GM19025 (cell line): ENCODE measurements around the gene KCTD17.

Experiments used
- ATAC-seq: cut with Tn5 transposase; IDR thresholded peaks from one replicate; pipeline ENCODE4 v1.9.1; 2021; ENCODE audit warnings: mild to moderate bottlenecking, low read depth, moderate library complexity; ENCODE audit not compliant: unreplicated experiment

The KCTD17 gene

DNA sequence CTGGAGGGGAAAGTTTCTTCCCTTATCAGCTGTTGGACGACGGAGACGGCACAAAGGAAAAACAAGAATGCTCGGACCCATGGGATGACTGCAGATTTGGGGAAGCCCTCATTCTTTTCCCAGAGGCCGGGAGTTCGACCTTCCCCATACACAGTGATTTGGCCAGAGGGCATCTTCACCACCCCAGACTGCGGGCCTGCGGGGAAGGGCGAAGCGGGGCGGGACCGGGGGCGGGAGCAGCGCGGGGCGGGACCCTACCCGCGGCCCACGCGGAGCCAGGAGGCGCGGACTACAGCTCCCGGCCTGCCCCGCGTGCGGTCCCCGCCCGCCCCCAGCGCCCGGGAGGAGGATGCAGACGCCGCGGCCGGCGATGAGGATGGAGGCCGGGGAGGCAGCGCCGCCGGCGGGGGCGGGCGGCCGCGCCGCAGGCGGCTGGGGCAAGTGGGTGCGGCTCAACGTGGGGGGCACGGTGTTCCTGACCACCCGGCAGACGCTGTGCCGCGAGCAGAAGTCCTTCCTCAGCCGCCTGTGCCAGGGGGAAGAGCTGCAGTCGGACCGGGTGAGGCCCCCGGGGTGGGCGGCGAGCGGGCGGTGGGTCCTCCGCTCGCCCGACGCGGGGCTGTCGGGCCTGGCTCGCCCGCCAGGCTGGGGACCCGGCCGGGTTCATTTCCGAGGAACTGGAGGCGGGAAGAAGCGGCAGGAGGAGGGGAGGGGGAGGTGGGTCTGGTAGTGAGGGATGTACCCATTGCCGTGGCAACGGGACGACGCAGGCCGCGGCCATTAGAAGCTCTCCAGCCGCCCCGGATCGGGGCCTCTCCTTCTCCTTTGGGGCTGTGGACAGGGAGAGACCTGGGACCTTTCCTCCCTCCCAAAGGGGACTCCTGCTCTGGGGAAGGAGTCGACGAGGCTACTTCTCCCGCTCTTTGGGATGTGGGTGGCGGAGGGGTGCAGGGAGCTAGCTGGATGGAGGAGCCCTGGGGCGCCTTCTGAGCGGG is at the start of gene KCTD17:
Gene KCTD17, plus strand, starts transcription at position 352 of the 995 bp plus-strand sequence. Its CDS starts 19 bp downstream, at position 371.
- ATAC-seq: peak; percentile 80

- ATAC-seq: no peak
Observed at GRCh38 chr22:37001826-37002225, 49.7 kb upstream of the KCTD17 start.

- ATAC-seq: no peak
Observed at GRCh38 chr22:37002633-37003032, 48.9 kb upstream of the KCTD17 start.

DNA sequence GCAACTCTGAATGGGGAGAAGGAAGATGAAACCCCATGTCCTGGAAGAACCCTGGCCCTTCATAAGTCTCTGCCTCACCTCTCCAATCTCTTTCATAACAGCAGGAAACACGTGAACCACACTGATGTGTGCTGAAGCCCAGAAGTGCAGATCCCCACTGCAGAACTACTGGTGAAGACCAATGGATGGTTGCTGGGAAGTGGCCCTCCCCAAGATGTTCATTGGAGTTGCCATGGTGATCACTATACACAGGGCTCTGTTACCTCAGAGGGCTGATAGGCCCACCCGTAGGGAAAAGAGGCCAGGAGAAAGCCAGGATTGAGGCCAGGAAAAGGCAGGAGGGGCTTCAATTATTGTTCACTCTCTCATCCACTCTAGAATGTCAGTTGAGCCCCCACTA is 43.9 kb upstream of the KCTD17 start:
- ATAC-seq: no peak

- no peak for ATAC-seq
Observed at GRCh38 chr22:37008365-37008764, 43.2 kb upstream of the KCTD17 start.

- no peak for ATAC-seq
Observed at GRCh38 chr22:37009490-37009889, 42.1 kb upstream of the KCTD17 start.

GRCh38 chr22:37010174-37010573 is 41.4 kb upstream of the KCTD17 start:
- ATAC-seq: no peak

DNA sequence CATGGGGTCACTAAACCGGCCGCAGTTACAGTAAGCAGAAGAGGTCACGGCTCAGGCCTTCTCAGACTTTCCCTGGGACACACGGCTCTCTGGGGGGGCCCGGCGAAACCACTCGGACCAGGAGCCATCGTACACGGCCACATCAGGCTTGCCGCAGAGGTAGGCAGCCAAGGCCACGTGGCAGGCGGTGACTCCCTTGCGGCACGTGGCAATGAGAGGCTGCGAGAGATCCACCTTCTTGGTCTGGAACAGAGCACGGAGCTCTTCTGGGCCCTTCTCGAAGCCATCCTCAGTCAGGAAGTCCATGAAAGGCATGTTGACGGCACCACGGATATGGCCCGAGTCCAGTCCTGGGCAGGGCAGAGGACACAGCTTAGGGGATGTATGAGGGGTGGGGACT is 40.6 kb upstream of the KCTD17 start:
- ATAC-seq: no peak

GRCh38 chr22:37011472-37011871 is 40.1 kb upstream of the KCTD17 start:
- ATAC-seq: no peak

DNA sequence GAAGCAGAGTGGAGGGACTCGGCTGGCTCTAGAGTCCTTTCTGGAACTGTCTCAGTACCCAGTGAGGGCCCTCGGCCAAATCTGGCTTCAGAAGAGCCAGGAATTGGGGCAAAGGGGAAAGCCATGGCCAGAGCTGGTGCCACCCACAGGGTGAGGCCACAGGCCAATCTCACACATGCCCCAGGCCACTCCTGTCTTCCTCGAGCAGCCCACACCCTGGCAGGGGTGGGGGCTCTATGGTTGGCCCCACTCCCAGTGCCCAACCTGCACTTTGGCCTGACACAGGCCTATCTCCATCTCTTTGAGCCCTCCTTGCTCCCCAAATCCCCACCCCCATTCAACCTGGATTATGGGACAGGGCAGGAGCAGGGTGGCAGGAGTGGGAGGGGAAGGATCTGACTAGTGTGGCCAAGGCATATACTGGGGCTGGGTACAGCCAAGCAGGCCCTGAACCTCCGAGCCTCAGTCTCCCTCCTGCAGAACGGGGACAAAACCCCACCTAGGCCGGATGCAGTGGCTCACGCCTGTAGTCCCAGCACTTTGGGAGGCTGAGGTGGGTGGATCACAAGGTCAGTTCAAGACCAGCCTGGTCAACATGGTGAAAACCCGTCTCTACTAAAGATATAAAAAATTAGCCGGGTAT is 39.2 kb upstream of the KCTD17 start:
- no peak for ATAC-seq

- ATAC-seq: no peak
Observed at GRCh38 chr22:37012956-37013355, 38.6 kb upstream of the KCTD17 start.

DNA sequence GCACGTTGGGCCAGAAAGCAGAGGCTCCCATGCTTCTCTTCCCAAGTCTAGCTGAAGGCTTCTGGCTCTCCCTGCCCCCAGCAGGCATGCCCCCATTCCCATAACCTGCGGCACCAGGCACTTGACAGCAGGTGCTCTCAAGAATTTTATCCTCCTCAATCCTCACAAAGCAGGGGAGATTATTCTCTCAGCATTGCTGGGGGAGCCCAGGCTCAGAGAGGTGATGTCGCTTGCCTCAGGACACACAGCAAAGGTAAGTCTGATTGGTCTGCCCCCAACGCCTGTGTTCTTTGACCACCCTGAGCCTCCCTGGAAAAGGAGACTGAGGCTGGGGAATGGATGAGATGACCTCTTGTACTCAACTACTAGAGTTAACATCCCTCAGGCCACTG is 37.1 kb upstream of the KCTD17 start:
- ATAC-seq: no peak

DNA sequence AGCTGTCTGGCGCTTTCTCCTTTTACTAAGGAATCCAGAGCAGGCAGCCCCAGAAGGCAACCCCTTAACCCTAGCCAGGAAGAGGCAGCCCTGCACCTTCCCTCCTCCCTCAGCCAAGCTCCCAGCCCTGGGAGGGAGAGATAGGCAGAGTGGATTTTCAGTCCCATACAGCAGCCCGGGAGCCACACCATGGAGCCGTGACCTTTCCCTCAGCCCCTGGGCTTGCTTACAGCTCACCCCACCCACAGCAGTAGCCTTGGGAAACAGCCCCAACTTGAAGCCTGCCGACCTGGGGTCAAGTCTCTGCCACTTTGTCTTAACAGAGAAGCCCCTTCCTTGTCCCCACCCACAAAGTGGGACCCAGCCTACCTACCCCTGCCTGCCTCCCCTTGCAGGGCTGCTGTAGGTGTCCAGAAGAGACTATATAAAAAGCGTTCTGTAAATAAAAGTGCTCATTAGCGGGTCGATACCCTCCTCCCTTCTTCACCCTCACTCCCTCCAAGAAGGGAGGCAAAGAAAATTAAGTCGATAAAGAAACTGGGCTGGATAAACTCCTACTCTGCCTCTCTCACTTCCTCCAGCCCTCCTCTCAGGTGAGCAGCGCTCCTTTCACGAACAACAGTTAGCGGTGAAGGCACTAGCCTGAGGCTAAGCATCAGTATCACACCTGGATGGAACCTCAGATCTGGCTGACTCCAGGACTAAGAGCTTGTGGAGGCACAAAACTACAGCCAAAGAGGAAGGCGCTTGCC is 36.5 kb upstream of the KCTD17 start:
- ATAC-seq: no peak

- no peak for ATAC-seq
Observed at GRCh38 chr22:37015587-37015878, 36.0 kb upstream of the KCTD17 start.

GRCh38 chr22:37016134-37016910 is 35.2 kb upstream of the KCTD17 start:
- ATAC-seq: no peak

DNA sequence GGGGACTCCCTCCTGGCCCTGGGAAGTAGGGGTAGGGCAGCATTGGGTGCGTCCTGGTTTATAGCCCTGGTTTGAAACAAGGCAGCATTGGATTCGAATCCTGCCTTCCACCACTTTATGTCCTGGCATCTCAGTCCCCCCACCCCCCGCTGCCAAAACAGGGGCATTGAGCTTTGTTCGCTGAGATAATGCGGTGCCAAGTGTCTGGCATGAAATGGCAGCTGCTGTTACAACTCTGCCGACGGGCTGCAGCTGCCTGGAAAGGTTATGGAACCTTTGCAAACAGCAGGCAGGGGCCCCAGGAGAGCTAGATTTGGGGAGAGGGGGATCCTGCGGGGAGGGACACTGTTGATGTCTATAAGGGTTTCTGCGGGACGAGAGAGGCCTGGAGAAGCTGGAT is 34.2 kb upstream of the KCTD17 start:
- ATAC-seq: no peak

DNA sequence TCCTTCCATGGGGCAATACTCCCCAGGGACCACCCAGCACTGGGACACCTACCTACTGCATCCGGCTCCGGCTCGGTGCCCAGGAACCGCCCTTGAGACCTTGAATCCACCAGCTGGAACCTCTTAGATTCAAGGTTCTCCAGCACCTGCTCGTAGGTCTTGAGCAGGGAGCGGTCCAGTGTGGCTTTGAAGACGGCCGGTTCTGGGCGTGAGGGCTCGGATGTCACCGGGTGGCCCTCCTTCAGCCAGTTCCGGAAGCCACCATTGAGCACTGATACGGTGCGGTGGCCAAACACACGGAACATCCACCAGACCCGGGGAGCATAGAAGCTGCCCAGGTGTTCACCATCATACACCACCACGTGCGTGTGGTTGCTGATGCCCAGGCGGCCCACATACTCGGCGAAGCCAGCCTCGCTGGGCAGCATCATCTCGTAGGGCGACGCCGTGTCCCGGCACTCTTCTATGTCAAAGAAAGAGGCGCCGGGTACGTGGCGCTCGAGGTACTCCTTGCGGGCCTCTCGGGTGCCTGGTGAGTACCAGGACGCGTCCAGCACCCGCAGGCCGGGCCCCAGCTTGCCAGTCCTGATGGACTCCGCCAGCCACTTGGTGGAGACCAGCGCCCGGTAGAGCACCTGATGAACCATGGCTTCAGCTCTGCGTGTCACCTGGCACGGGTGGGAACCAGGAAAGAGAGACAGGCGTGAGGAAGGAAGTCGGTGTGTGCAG is 33.3 kb upstream of the KCTD17 start:
- no peak for ATAC-seq

DNA sequence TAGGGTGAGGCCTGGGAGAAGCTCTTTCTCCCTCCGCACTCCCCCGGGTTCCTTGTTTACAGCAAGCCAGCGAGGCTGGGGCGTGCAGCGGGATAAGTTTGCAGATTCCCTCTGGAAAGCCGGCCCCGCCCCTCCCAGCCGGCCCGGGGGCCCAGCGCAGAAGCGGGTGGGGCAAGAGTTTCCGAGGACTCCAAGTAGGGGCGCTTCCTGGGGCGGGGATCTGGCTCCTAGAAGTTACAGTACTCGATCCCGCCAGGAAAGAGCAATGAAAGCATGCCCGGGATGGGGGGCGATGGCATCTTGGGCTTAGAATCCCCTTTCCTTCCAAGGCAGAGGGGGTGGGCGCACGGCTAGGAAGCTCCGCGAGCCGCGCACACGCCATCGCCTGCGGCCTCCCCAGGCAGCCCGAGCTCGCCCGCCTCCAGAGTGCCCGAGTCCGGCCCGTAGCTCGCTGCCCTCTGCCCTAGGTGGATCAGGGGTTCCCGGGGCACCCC is 32.7 kb upstream of the KCTD17 start:
- no peak for ATAC-seq

DNA sequence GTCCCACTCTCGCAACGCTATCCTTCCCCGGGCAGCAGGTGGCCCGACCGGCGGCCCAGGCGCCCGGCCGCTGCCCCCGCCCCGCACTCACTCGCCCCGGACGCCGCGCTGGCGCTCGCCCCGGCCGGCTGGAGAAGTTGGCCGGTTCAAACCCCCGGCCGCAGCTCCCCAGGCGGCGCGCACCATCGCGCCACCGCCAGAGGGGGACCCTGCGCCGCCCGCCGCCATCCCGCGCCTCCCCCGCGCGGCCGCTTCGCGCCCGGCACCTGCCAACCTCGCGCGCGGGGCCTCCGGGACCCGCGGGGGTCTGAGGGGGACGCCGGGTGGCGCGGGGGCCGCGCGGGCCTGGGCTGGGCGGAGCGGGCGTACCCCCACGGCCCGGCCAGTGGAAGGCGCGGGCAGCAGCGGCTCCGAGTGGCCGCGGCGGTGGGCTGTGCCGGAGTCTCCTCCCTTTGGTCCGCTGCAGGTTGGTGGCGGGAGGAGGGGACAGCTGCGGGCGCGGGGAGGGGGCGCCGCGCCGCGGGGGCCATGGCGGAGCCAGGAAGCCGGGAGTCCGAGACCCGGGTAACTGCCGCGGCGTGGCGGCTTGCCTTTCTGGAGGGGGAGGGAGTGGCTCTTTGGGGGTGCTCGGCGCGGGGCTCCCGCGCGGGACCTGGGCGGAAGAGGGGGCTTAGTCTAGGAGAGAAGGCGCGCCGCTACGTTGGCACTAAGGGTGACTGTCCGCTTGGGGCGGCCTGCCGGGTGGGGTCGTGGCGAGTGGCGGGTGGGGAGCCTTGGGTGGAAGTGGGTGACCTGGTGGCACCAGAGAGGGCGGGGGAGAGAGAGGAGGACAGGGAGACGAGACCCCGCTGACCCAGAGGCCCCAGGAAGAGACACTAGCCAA is 32.0 kb upstream of the KCTD17 start, which contains the start of the genes MPST and TST:
Gene MPST, plus strand, starts transcription at position 434 of the 883 bp plus-strand sequence. Its CDS starts 95 bp downstream, at position 529.
Gene TST, minus strand, starts transcription at position 139 of the 883 bp plus-strand sequence. CDS start 715 bp downstream, outside the sequence.
- ATAC-seq: peak; percentile 65
